AG04450 (cell line): ENCODE measurements around the gene VPS8. TPM values are rescaled to one million over a fixed set of nuclear protein-coding genes. Genes with fewer than 3 reads are reported as not detected.

Source experiments
- CTCF ChIA-PET: fragments of 300-600, 350-600 bp; formaldehyde crosslinking; extraction: SDS; loops from one replicate; lab custom pipeline; 2022; ENCODE audit warnings: antibody characterized with exemption, inconsistent platforms; lab: Charles Lee
- POLR2A ChIA-PET: fragments of 350-600 bp; formaldehyde crosslinking; extraction: SDS; loops from one replicate; lab custom pipeline; 2021; ENCODE audit warnings: antibody characterized with exemption, inconsistent platforms; lab: Yijun Ruan, JAX
- DNase-seq: peaks from one replicate; pipeline ENCODE4 v3.0.0-alpha.2; 2011; ENCODE audit warnings: low read depth, low spot score
- H3K27ac ChIP-seq: one replicate; pipeline ENCODE4 v1.5.1; 2012; ENCODE audit warnings: low read depth, low read length, control low read depth
- H3K27me3 ChIP-seq: one replicate; pipeline ENCODE4 v1.6.0; 2012; ENCODE audit warnings: low read length; ENCODE audit not compliant: control insufficient read depth, insufficient read depth
- H3K4me3 ChIP-seq: 2 replicates; pipeline ENCODE4 v1.5.1; 2011; ENCODE audit warnings: mild to moderate bottlenecking, low read depth, low read length, control low read depth
- H3K9me3 ChIP-seq: 2 replicates; pipeline ENCODE4 v1.5.1; 2012; ENCODE audit warnings: low read length; ENCODE audit not compliant: control insufficient read depth, insufficient read depth
- polyA plus RNA-seq: library from polyadenylated mRNA; depleted of rRNA; stranded (reverse); fragments of >200 nt; gene quantifications from 2 replicates; pipeline ENCODE4 v1.2.3, GENCODE V29; 2011
- TF ChIP-seq, protein P1 (sequence below): IDR thresholded peaks from 2 replicates; pipeline ENCODE4 v1.5.1; 2011; ENCODE audit warnings: low read depth, low read length, control low read depth, inconsistent platforms

The VPS8 gene
- polyA plus RNA-seq, 1 experiment: 40.6 TPM

DNA sequence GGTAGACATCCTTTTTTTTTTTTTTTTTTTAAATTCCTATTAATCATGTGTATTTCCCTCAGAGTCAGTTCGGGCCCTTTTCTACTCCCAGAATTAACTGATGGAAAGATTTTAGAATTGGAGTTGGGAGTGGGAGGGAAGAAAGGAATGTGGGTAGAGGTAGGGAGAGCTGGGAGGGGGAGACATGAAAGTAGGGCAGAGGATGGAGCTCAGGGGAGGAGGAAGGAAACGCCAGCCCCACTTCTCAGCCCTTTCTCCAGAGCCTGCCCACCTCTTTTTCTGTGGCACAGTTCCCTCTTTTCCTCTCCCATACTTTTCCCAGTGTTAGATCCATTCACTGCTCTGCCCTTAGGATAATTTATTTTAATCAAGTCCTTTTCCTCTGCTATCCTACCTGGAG is 129.4 kb downstream of the VPS8 start:
- POLR2A ChIA-PET: no interaction called here
- TF ChIP-seq, protein P1, sequence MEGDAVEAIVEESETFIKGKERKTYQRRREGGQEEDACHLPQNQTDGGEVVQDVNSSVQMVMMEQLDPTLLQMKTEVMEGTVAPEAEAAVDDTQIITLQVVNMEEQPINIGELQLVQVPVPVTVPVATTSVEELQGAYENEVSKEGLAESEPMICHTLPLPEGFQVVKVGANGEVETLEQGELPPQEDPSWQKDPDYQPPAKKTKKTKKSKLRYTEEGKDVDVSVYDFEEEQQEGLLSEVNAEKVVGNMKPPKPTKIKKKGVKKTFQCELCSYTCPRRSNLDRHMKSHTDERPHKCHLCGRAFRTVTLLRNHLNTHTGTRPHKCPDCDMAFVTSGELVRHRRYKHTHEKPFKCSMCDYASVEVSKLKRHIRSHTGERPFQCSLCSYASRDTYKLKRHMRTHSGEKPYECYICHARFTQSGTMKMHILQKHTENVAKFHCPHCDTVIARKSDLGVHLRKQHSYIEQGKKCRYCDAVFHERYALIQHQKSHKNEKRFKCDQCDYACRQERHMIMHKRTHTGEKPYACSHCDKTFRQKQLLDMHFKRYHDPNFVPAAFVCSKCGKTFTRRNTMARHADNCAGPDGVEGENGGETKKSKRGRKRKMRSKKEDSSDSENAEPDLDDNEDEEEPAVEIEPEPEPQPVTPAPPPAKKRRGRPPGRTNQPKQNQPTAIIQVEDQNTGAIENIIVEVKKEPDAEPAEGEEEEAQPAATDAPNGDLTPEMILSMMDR: no peak
- H3K4me3 ChIP-seq: no peak overlapping the region
- no peaks in the 10 kb centered on the region for H3K27me3 ChIP-seq
- H3K27ac ChIP-seq: no peak overlapping the region
- DNase-seq: no peak
- CTCF ChIA-PET: no interaction called here
- no peaks in the 10 kb centered on the region for H3K9me3 ChIP-seq

DNA sequence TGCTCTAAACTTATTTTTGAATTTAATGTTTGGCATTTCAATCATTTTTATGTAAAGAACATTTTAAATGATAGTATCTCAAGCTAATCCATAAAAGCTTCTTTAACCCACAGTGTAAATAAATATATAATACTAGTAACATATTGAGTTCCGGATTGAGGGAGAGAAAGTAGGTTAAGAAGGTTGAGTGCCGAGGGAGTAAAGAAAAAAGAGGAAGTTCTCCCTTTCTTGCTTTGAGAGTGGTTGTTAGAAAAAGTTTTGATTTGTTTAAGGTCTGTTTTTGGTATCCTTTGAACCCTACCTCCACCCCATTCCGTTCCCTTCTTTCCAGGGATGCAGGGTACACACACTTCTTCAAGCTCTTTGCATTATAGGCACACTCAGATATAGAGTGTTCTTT is 130.8 kb downstream of the VPS8 start:
- ChIA-PET CTCF (no interaction called here), POLR2A (no interaction called here)
- no peaks in the 10 kb centered on the region for H3K9me3 ChIP-seq
- no peaks in the 10 kb centered on the region for H3K27me3 ChIP-seq
- no peak overlapping the region for H3K27ac ChIP-seq
- no peak overlapping the region for H3K4me3 ChIP-seq
- no peak for DNase-seq
- TF ChIP-seq, protein P1: no peak

GRCh38 chr3:184944241-184944640 is 132.3 kb downstream of the VPS8 start:
- ChIA-PET CTCF (no interaction called here), POLR2A (no interaction called here)
- Histone ChIP-seq H3K9me3 (no peaks in the 10 kb centered on the region), H3K27ac (no peak overlapping the region), H3K4me3 (no peak overlapping the region), H3K27me3 (no peaks in the 10 kb centered on the region)
- TF ChIP-seq, protein P1: no peak
- no peak for DNase-seq

- no peaks in the 10 kb centered on the region for H3K9me3 ChIP-seq
- no peak for DNase-seq
- H3K27me3 ChIP-seq: no peaks in the 10 kb centered on the region
- TF ChIP-seq, protein P1: no peak
- H3K27ac ChIP-seq: no peak overlapping the region
- H3K4me3 ChIP-seq: no peak overlapping the region
- CTCF ChIA-PET: no interaction called here
- POLR2A ChIA-PET: no interaction called here
Observed at GRCh38 chr3:184945886-184946625, 134.1 kb downstream of the VPS8 start.

DNA sequence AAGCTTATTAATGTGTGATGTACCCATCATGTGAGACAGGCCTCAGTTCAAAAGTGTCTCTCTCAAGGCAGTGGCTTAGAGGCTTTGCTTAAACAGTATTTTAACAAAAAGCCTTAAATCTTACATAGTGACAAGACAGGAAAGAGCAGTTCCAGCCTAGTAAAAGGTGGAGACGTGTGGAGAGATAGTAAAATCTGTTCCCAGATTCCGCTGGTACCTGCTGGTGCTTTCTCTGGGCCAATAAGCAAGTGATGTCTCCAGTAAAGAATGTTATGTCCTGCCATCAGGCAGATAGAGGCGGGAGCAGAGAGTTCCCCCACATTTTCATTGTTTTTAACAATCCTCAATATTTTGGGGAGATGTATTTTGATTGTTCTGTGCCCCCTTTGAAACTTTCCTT is 135.0 kb downstream of the VPS8 start:
- no peaks in the 10 kb centered on the region for H3K27me3 ChIP-seq
- DNase-seq: no peak
- H3K9me3 ChIP-seq: no peaks in the 10 kb centered on the region
- H3K4me3 ChIP-seq: no peak overlapping the region
- TF ChIP-seq, protein P1: no peak
- CTCF ChIA-PET: no interaction called here
- H3K27ac ChIP-seq: no peak overlapping the region
- POLR2A ChIA-PET: no interaction called here
